C4-2B (cell line): ENCODE results near the gene ETV3.
A peak's percentile ranks its signal among the peaks of the same experiment; 100 is the strongest.

Source experiments
- H3K27ac ChIP-seq: fragments of 450-650 bp; 2 replicates; pipeline ENCODE4 v1.5.1; 2017
- ZFX ChIP-seq: fragments of 450-650 bp; IDR thresholded peaks from 2 replicates; pipeline ENCODE4 v1.6.1; 2017
- TF ChIP-seq, protein P1 (sequence below): fragments of 450-650 bp; conservative IDR thresholded peaks from 2 replicates; pipeline ENCODE4 v1.5.1; 2017; ENCODE audit warnings: mild to moderate bottlenecking

ETV3 gene

DNA sequence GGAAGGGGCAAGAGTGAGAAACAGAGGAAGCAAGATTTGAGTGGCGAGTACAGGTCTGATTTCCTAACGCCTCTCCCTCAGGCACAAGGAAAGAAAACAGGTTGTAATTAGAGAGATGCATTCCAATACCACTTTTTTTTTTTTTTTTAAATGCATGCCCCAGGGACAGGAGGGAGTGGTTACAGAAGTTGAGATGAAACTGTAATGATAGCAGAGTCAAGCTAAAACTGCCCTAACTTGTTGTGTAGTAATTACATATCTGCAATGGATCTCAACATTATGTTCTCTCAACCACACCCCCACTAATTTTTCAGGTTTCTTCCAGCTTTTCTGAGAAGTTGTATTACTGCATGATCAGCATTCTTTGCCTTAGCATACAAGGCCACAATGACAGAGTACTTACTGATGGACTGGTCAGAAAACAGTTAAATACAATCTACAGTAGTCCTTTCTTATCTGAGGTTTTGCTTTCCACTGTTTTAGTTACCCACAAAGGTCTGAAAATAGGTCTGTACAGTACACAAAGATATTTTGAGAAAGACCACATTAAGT lies 5.5 kb downstream of the ETV3 start:
- TF ChIP-seq ZFX, result no peak
- TF ChIP-seq, protein P1, sequence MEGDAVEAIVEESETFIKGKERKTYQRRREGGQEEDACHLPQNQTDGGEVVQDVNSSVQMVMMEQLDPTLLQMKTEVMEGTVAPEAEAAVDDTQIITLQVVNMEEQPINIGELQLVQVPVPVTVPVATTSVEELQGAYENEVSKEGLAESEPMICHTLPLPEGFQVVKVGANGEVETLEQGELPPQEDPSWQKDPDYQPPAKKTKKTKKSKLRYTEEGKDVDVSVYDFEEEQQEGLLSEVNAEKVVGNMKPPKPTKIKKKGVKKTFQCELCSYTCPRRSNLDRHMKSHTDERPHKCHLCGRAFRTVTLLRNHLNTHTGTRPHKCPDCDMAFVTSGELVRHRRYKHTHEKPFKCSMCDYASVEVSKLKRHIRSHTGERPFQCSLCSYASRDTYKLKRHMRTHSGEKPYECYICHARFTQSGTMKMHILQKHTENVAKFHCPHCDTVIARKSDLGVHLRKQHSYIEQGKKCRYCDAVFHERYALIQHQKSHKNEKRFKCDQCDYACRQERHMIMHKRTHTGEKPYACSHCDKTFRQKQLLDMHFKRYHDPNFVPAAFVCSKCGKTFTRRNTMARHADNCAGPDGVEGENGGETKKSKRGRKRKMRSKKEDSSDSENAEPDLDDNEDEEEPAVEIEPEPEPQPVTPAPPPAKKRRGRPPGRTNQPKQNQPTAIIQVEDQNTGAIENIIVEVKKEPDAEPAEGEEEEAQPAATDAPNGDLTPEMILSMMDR, result no peak
- peak overlapping the region; percentile 83; the same call in 1 of the 2 replicates for H3K27ac ChIP-seq

DNA sequence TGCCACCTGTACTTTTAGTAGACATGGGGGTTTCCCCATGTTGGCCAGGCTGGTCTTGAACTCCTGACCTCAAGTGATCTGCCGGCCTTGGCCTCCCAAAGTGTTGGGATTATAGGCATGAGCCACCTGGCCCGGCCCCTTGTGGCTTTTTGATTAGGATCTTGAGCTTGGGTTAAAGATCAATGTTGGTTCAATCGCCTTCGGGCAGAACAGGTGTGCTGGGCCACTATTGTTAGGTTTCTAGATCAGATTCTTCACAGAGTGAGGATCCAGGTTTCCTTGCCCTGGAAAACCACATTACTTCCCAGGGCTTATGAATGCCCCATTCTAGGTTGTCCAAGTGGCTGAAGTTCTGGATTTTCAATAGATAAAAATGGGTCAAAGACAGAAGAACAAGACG lies 6.1 kb downstream of the ETV3 start:
- peak overlapping the region; percentile 83 for H3K27ac ChIP-seq
- TF ChIP-seq, protein P1, result no peak
- no peak for TF ChIP-seq ZFX

DNA sequence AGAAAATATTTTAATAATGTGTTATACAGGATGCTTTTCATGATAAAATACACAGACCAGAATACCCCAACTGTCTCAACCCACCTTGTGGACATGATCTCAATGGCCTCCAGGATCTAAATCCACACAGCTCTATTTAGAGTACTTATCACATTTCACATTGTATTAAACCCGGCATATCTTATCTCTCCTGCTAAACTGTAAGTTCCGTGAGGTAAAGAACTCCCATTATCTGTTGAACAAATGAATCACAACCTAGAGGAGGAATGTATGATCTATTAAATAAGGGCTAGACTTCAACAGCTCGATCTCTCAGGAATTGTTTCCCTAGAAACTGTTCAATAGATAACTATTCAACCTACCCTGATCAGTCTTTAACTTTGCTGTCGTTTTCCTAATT lies 6.9 kb downstream of the ETV3 start:
- no peak overlapping the region for H3K27ac ChIP-seq
- no peak for TF ChIP-seq ZFX
- TF ChIP-seq, protein P1, result no peak

DNA sequence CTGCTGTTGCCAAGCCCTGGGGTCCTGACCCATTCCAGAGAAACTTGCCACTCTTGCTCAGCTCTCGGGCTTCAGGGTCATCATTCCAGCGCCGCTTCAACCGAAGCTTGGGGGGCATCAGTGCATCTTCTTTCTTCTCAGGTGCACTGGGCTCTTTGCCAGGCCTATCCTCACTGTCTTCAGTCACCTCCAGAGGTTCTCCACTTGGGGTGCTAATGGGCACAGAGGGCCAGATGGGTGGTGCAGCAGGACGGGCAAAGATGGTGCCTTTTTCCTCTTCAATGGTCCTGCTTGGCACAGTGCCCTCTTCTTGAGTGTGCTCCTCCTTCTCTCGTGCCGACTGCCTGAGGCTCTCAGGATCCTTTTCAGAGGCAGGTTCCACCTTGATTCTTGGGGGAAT lies 13.3 kb downstream of the ETV3 start:
- TF ChIP-seq, protein P1, result no peak
- no peak for TF ChIP-seq ZFX

DNA sequence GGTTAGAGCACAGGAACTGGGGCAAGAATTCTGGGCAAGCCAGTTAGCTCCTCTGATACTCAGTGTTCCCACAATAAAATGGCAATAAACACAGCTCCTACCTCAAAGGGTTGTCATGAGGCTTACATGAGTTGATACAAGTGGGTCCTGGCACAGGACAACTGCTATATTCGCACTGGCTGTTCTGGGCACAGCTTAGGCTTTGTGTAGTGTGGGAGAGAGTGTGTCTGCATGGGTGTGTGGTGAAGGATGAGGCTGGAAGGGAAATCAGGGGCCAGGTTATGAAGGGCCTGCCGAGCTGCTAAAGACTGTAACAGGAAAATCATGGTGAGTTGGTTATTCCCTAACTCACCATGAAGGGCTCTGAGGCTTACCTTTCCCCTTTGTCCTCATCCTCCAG lies 18.7 kb downstream of the ETV3 start:
- H3K27ac ChIP-seq, result no peak overlapping the region
- TF ChIP-seq, protein P1, result no peak
- TF ChIP-seq ZFX, result no peak

More for the DNA sequence above, 13.3 kb downstream of the ETV3 start:
- no peak overlapping the region for H3K27ac ChIP-seq

DNA sequence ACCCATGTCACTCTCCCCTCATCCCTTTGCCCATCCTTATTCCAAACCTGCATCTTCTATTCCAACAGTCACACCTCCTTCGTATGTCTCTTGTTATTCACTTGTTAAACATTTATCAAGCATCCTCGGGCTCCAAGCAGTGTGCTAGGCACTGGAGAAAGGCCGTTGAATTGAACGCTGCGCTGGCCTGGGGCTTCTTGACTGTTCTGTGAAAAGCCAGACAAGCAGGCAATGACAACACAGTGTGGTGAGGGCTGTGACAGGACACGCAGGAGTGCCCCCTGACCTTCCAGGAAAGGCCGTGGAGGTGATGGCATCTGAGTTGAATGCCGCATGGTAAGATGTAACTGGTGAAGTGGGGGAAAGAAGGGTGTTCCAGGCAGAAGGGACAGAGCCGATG lies 19.2 kb downstream of the ETV3 start:
- H3K27ac ChIP-seq, result no peak overlapping the region
- no peak for TF ChIP-seq ZFX
- TF ChIP-seq, protein P1, result no peak

DNA sequence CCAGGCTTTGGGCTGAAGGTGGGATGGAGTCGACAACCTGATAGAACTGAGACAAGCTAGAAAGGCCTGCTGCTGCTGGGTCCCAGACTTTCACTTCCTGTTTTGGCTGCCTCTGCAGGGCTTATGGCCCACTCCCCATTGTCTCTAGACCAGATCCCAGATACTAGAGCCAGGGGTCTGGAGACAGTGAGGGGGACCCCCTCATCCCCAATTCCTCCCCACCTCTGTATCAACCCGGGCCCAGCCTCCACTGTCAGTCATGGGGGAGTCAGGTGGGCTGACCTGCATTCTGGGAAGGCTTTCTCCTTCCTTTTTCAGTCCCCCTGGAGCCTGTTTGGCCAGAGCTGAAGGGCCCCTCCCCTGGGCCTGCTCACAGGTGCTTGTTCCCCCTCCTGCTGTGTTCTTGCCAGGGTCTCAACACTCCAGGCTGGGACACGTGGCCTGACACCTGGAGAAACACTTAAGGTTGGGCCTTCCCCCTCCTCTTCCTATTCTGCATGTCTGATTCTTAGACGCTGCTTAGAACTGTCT lies 20.6 kb downstream of the ETV3 start:
- no peak overlapping the region for H3K27ac ChIP-seq
- TF ChIP-seq, protein P1, result no peak
- TF ChIP-seq ZFX, result no peak
